ENCODE data around the gene TMEM62.
A peak's percentile ranks its signal among the peaks of the same experiment; 100 is the strongest.
"Not testable (repeated sequence)": the region's sequence is repeated elsewhere in the genome, so short reads cannot be mapped to it uniquely, and the experiment has no call there.

The TMEM62 gene

GRCh38 chr15:43184407-43185124, 51.2 kb downstream of the TMEM62 start:
- DNase-seq, result no peak

GRCh38 chr15:43185157-43186002, 52.0 kb downstream of the TMEM62 start, which contains the start of gene CCNDBP1:
CCNDBP1 (plus strand) TSS chr15:43185403; CDS start chr15:43185499, 96 bp downstream.
- peak; percentile 29 for DNase-seq

- DNase-seq, result peak; percentile 18
Measured at GRCh38 chr15:43186003-43186353, 52.6 kb downstream of the TMEM62 start.

GRCh38 chr15:43187544-43188155, 54.3 kb downstream of the TMEM62 start:
- DNase-seq, result peak; percentile 19

GRCh38 chr15:43189296-43189695, 55.9 kb downstream of the TMEM62 start:
- no peak for DNase-seq

GRCh38 chr15:43190178-43190577, 56.8 kb downstream of the TMEM62 start:
- no peak for DNase-seq

GRCh38 chr15:43193710-43194109, 60.3 kb downstream of the TMEM62 start:
- no peak for DNase-seq

- DNase-seq, result no peak
Measured at GRCh38 chr15:43194795-43195194, 61.4 kb downstream of the TMEM62 start.

- DNase-seq, result no peak
Measured at GRCh38 chr15:43196760-43197548, 63.6 kb downstream of the TMEM62 start.

- not testable (repeated sequence) for DNase-seq
Measured at GRCh38 chr15:43197773-43198172, 64.4 kb downstream of the TMEM62 start.

- not testable (repeated sequence) for DNase-seq
Measured at GRCh38 chr15:43198556-43198955, 65.2 kb downstream of the TMEM62 start.

GRCh38 chr15:43198992-43199391, 65.6 kb downstream of the TMEM62 start:
- DNase-seq, result no peak

- DNase-seq, result no peak
Measured at GRCh38 chr15:43199945-43200488, 66.6 kb downstream of the TMEM62 start.

- DNase-seq, result peak; percentile 8
Measured at GRCh38 chr15:43204016-43204901, 70.9 kb downstream of the TMEM62 start.

- no peak for DNase-seq
Measured at GRCh38 chr15:43206054-43206453, 72.7 kb downstream of the TMEM62 start.

GRCh38 chr15:43207024-43207423, 73.6 kb downstream of the TMEM62 start:
- no peak for DNase-seq

GRCh38 chr15:43208052-43209002, 74.9 kb downstream of the TMEM62 start:
- DNase-seq, result no peak

GRCh38 chr15:43209059-43209824, 75.9 kb downstream of the TMEM62 start:
- DNase-seq, result no peak

- DNase-seq, result no peak
Measured at GRCh38 chr15:43210172-43210745, 76.9 kb downstream of the TMEM62 start.

All from NCI-H1694 treated with DMSO at 0.1 percent for 48 hours (cell line).